Smooth muscle cell (in vitro differentiated cells): ENCODE results near the gene MTSS2. TPM values are rescaled to one million over a fixed set of nuclear protein-coding genes. Genes with fewer than 3 reads are reported as not detected.
A peak's percentile ranks its signal among the peaks of the same experiment; 100 is the strongest.

Experiments
- DNase-seq: peaks from one replicate; lab custom pipeline; 2025; ENCODE audit not compliant: unreplicated experiment; lab: John Stamatoyannopoulos, UW
- H2AFZ ChIP-seq: fragments of 200-600 bp; sonication (generic); 2 replicates; pipeline ENCODE4 v1.6.0; 2016; ENCODE audit warnings: antibody characterized with exemption, low read depth, mild to moderate bottlenecking
- H3F3A ChIP-seq: fragments of 200-600 bp; sonication (generic); 2 replicates; pipeline ENCODE4 v1.6.0; 2017; ENCODE audit warnings: antibody characterized with exemption, low read depth
- H3K27ac ChIP-seq: fragments of 200-600 bp; sonication (generic); 2 replicates; pipeline ENCODE4 v1.5.1; 2016; ENCODE audit warnings: low read depth, mild to moderate bottlenecking
- H3K27me3 ChIP-seq: fragments of 200-600 bp; sonication (generic); 2 replicates; pipeline ENCODE4 v1.6.1; 2016; ENCODE audit warnings: low read depth, mild to moderate bottlenecking
- H3K36me3 ChIP-seq: fragments of 200-600 bp; sonication (generic); 2 replicates; pipeline ENCODE4 v1.5.1; 2016; ENCODE audit warnings: low read depth
- H3K4me1 ChIP-seq: fragments of 200-600 bp; sonication (generic); 2 replicates; pipeline ENCODE4 v1.5.1; 2016; ENCODE audit warnings: low read depth
- H3K4me2 ChIP-seq: fragments of 200-600 bp; sonication (generic); 2 replicates; pipeline ENCODE4 v1.6.0; 2016; ENCODE audit warnings: mild to moderate bottlenecking
- H3K4me3 ChIP-seq: fragments of 200-600 bp; sonication (generic); 2 replicates; pipeline ENCODE4 v1.5.1; 2016; ENCODE audit warnings: mild to moderate bottlenecking
- H3K79me2 ChIP-seq: fragments of 200-600 bp; sonication (generic); 2 replicates; pipeline ENCODE4 v1.6.0; 2016; ENCODE audit warnings: low read depth, mild to moderate bottlenecking
- H3K9ac ChIP-seq: fragments of 200-600 bp; sonication (generic); 2 replicates; pipeline ENCODE4 v1.6.0; 2016; ENCODE audit warnings: low read depth
- H3K9me3 ChIP-seq: fragments of 200-600 bp; sonication (generic); replicated peaks from 2 replicates; pipeline ENCODE4 v1.5.1; 2016; ENCODE audit warnings: low read depth
- H4K20me1 ChIP-seq: fragments of 200-600 bp; sonication (generic); 2 replicates; pipeline ENCODE4 v1.6.0; 2016; ENCODE audit warnings: low read depth
- WGBS: methylation state at CpG from one replicate; pipeline ENCODE4 v1.1.7; 2016; ENCODE audit warnings: low lambda C conversion rate; 5-methylcytosine and 5-hydroxymethylcytosine counted together
- polyA plus RNA-seq: library from polyadenylated mRNA; unstranded; fragments of >200 nt; fragmentation: Nextera tagmentation; extraction: Ambion mirVana; gene quantifications from 2 replicates; pipeline ENCODE4 v1.2.1, GENCODE V29; 2016
- total RNA-seq: library from RNA; depleted of rRNA; stranded (reverse); fragments of >200 nt; gene quantifications from 2 replicates; pipeline ENCODE4 v1.2.3, GENCODE V29; 2014
- TF ChIP-seq, protein P1 (sequence below): fragments of 200-600 bp; sonication (generic); IDR thresholded peaks from 2 replicates; pipeline ENCODE4 v1.5.1; 2017; ENCODE audit warnings: borderline replicate concordance, mild to moderate bottlenecking, antibody characterized with exemption; ENCODE audit not compliant: insufficient read depth, poor library complexity, severe bottlenecking

The MTSS2 gene
- total and polyA plus RNA-seq, 2 experiments from 2014 or later: 4.2 to 19.5 TPM

DNA sequence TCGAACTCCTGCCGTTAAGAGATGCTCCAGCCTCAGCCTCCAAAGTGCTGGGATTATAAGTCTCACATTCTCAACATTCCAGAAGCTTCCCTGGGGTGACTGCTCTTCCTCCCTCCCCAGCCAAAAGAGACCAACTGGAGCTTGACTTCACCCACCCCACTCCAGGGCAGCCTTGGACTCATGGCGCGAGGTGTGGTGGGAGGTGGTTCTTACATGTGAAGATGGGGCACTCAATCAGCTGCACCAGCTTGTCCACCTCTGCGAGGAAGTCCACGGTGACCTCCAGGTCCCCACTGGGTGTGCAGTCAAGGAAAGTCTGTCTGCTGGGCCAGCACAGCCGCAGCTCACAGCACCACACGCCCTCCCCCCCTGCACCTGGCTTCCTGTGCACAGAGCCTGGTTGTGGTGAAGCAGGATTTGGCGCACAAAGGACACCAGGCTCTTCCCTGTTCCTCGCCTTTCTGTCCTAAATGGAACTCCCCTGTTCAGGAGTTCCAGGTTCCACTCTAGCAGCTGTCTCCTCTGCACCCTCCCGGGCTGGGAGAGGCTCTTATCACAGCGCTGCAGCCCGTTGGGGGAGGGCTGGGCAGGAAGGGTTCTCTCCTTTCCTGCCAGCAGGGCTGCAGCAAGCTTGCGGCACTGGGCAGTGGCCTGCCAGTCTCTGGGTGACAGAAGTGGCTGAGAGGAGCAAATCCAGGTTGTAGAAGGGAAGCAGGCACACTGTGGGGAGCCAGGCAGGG is 9.6 kb upstream of the MTSS2 start:
- Histone ChIP-seq H3K4me3 (no peak overlapping the region), H3K9me3 (no peaks in the 10 kb centered on the region), H4K20me1 (no peaks in the 10 kb centered on the region), H3K27me3 (no peaks in the 10 kb centered on the region), H3F3A (peaks cover 15% of the 10 kb centered on the region), H3K4me1 (peaks cover 13% of the 10 kb centered on the region), H3K79me2 (no peaks in the 10 kb centered on the region), H2AFZ (no peak overlapping the region), H3K27ac (peak overlapping the region; percentile 74), H3K4me2 (no peak overlapping the region), H3K9ac (no peak overlapping the region), H3K36me3 (no peaks in the 10 kb centered on the region)
- 72% methylated on average over 14 of the region's 14 CpGs for WGBS
- TF ChIP-seq, protein P1, sequence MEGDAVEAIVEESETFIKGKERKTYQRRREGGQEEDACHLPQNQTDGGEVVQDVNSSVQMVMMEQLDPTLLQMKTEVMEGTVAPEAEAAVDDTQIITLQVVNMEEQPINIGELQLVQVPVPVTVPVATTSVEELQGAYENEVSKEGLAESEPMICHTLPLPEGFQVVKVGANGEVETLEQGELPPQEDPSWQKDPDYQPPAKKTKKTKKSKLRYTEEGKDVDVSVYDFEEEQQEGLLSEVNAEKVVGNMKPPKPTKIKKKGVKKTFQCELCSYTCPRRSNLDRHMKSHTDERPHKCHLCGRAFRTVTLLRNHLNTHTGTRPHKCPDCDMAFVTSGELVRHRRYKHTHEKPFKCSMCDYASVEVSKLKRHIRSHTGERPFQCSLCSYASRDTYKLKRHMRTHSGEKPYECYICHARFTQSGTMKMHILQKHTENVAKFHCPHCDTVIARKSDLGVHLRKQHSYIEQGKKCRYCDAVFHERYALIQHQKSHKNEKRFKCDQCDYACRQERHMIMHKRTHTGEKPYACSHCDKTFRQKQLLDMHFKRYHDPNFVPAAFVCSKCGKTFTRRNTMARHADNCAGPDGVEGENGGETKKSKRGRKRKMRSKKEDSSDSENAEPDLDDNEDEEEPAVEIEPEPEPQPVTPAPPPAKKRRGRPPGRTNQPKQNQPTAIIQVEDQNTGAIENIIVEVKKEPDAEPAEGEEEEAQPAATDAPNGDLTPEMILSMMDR: no peak
- no peak for DNase-seq

DNA sequence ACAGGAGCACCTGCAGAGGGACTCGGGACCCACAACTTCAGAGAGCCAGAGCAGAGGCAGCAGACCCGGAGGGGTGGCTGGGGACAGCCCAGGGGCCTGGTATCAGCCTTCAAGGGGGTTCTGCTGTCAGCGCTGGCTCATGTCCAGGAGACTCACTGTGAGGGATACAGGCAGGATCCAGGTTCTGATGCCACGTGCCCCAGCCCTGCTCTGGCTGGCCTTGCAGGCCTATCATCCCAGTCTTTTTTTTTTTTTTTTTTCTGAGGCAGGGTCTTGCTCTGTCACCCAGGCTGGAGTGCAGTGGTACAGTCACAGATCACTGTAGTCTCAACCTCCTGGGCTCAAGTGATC is 9.0 kb upstream of the MTSS2 start:
- Histone ChIP-seq H3K9ac (no peak overlapping the region), H3K27ac (no peak overlapping the region)

DNA sequence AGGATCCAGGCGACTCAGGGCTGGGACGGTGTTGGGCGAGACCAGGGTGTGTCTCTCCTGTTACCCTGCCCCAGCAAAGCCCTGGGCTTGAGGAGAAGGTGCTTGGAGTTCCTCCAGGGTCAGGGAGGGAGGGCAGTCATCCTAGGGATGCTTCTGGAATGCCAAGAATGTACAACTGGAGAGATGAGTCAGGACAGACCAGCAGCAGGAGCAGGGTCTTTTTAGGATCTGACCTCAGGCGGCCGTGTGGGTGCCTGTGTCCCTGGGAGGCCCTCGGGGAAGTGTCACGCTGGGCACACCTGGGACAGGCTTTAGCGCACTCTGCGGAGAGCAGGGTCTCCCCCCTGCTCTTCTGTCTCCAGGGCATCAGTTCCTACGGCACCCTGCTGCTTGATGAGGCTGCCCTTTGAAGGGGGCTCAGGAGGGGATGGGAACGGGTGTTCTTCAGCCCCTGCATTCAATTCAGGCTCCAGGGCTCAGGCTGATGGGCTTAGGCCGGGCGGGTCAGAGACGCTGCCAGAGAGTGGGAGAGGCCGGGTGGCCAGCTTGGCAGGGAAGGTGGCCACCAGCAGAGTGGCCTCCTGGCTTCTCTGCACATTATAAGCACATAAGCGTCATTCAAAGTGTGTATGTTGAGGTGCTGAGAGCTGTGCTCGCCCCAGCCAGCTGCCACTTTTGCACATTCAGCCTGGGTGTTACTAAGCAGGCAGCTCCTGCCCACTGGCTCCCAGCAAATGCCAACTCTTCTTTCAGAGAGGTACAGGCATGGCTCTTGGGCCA is 8.4 kb upstream of the MTSS2 start:
- no peak overlapping the region for H3K4me3 ChIP-seq
- H4K20me1 ChIP-seq: no peaks in the 10 kb centered on the region
- no peaks in the 10 kb centered on the region for H3K36me3 ChIP-seq

More for the DNA sequence above, 9.0 kb upstream of the MTSS2 start:
- Histone ChIP-seq H3K79me2 (no peaks in the 10 kb centered on the region), H3F3A (peaks cover 15% of the 10 kb centered on the region), H3K36me3 (no peaks in the 10 kb centered on the region), H3K4me3 (no peak overlapping the region), H4K20me1 (no peaks in the 10 kb centered on the region), H2AFZ (no peak overlapping the region), H3K9me3 (no peaks in the 10 kb centered on the region), H3K4me1 (peaks cover 13% of the 10 kb centered on the region), H3K4me2 (no peak overlapping the region), H3K27me3 (no peaks in the 10 kb centered on the region)
- no peak for DNase-seq
- TF ChIP-seq, protein P1: no peak
- 90% methylated on average over 4 of the region's 4 CpGs for WGBS

More for the DNA sequence above, 8.4 kb upstream of the MTSS2 start:
- no peaks in the 10 kb centered on the region for H3K9me3 ChIP-seq
- no peak overlapping the region for H2AFZ ChIP-seq
- H3K79me2 ChIP-seq: no peaks in the 10 kb centered on the region
- DNase-seq: no peak
- TF ChIP-seq, protein P1: no peak
- peaks cover 15% of the 10 kb centered on the region for H3F3A ChIP-seq
- no peak overlapping the region for H3K9ac ChIP-seq
- no peaks in the 10 kb centered on the region for H3K27me3 ChIP-seq
- WGBS: 61% methylated on average over 17 of the region's 17 CpGs
- no peak overlapping the region for H3K27ac ChIP-seq
- H3K4me1 ChIP-seq: peaks cover 13% of the 10 kb centered on the region
- peak overlapping the region; percentile 68 for H3K4me2 ChIP-seq
